GM18508 (cell line): ENCODE data around the gene TRMT1.
"Not testable (repeated sequence)": the region's sequence is repeated elsewhere in the genome, so short reads cannot be mapped to it uniquely, and the experiment has no call there.

ENCODE experiments used
- ATAC-seq: cut with Tn5 transposase; IDR thresholded peaks from one replicate; pipeline ENCODE4 v1.9.1; 2021; ENCODE audit warnings: moderate number of reproducible peaks; ENCODE audit not compliant: insufficient read depth, unreplicated experiment

TRMT1 gene

DNA sequence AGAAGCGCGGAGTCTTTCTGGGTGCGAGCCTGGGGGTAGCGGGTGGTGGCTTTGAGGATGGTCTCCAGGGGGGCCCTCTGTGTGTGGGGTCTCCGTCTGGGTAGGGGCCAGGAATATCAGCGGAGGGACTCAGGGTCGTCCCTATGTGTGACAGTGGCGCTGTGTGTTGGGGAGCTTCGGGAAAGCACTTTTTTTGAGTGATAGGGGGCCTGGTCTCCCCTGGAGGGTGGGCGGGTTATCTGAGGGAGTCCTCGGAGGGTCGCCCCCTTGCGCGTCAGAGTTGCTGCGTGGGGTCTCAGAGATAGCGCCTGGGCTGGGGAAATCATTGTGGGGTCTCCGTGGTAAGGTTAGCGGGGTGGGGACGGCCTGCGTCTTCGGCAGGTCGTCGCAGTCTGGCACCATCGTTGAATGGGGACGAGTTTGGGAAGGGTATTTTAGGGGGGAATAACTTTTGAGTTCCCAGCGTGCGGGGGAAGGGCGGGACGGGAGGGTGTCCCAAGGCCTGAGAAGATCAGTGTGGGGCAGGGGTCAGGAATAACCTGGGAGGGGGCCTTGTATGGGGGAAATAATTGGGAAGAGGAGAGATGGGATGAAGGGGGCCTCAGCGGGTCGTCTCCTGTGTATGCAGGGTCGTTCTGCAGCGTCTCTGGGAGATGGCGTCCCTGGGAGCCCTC is 34.5 kb upstream of the TRMT1 start:
- ATAC-seq: no peak

DNA sequence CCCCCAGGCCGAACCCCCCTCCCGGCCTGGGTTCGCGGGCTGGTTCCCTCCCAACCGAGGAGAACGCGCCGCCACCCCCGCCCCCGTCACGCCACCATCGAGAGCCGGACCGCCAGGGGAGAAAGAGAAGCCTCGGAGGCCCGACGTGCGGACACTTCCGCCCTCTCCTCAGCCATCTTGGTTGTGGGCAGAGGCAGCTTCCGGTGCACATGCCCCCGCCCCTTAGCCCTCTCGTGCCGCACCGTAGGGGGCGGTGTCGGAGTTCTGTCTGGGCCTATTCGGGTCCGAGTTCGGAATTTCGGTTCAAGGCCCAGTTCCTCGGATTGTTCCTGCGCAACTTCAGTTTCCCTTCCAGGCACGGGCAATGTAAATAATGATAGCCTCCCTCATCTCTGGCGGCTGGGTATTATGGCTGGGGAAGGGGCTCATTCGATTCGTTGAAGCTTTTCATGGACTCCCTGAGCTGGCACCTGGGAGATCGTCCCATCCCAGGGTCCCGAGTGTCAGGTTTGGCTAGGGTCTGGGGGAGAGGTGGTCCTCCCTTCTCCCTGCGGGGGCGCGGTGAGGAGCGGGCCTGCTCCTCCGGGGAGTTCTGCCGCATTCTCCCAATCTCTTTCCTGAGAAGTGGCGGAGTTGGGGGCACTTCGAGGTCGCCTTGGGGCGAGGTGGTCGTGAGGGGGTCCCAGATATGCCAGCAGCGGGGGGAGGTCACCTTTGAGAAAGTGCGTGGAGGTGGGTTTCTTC is 33.8 kb upstream of the TRMT1 start, which contains the start of the genes IER2 and STX10:
TSS of gene IER2 (plus strand) at position 225 of the 744 bp plus-strand sequence. CDS start 2,776 bp downstream, outside the sequence.
TSS of gene STX10 (minus strand) at position 189 of the 744 bp plus-strand sequence. CDS start 202 bp downstream, outside the sequence.
- ATAC-seq: peak; percentile 27

DNA sequence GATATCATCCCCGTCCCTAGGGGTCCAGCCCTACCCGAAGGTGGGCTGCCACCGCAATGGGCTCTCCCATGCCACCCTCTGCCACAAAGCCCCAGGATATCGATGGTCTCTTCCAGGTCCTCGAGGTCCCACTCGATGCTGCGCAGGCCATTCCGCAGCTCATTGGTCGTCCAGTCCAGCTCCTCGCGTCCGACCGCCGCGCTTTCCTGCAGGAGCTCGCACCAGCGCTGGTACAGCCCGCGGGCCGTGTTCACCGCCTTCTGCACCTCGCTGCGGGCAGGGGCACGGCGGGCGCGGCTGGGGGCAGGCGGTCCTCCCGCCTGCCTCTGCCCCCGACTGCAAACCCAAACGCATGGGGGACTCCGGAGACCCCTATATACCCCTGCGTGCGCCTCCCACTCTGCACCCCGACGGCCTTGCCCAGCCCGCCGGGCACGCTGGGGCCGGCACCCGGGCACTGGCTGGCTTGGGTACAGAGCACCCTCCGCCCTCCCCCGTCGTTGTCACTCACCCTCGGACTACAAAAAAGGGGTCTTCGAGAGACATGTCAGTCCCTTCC is 33.2 kb upstream of the TRMT1 start:
- no peak for ATAC-seq

DNA sequence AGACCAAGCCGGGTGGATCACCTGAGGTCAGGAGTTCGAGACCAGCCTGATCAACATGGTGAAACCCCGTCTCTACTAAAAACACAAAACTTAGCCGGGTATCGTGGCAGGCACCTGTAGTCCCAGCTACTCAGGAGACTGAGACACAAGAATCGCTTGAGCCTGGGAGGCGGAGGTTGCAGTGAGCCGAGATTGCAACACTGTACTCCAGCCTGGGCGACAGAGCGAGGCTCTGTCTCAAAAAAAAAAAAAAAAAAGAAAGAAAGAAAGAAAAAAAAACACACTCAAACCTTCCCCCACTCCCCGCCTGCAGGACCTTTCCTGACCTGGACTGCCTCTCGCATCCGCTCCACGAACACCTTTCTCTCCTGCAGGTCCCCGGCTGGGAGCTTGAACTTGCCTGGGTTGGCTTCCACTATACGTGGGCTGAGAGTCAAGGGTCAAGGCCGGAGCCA is 32.7 kb upstream of the TRMT1 start:
- not testable (repeated sequence) for ATAC-seq

DNA sequence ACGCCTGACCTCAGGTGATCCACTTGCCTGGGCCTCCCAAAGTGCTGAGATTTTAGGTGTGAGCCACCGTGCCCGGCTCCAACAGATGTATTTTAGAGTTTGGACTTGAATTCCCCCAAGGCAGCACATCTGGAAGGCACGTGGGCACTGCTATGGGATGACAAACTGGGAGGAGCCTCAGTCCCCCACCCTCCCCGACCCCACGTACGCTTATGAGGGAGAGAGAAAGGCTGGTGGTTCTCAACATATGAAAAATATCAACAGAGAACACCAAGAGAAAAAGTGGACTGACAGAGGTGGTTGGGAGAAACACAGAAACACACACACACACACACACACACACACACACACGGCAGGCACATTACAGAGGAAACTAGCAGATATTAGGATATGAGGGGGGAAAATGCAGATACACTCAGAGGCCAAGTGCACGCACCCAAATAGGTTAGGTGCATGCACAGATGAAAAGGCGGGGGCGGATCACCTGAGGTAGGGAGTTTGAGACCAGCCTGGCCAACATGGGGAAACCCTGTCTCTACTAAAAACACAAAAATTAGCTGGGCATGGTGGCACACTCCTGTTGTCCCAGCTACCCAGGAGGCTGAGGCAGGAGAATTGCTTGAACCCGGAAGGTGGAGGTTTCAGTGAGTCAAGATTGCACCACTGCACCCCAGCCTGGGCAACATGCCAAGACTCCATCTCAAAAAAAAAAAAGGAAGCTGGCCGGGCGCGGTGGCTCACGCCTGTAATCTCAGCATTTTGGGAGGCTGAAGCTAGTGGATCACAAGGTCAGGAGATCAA is 30.4 kb upstream of the TRMT1 start:
- no peak for ATAC-seq

DNA sequence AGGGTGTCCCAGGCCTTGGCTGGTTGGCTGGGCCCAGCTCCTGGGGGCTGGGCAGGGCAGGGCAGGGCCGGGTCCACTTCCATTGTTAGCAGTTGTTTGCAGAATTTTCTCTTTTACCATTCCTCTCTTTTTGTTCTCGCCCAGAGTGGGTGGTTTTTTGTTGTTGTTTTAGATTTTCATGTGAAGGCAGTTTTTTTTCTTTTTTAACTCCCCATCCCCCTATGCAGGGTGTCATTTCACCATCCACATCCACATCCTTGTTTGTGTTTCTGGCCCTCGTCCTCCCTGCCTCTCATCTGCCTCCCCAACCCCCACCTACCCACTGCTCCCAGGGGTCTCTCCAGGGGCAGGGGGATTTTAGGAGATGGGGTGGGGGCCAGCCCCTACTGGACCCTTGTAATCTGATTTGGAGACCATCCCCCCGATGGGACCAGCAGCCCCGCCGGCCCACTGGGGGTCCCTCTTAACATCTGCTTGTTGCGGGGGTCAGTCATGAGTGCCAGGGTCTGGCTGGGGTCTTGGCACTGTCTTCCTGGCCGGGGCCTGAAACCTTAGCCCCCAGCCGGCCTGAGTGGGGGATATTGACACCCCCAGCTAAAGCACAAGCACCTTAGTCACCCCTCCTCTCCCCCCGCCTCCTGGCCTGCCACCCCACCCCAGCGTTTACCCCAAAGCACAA is 23.2 kb upstream of the TRMT1 start:
- ATAC-seq: no peak

DNA sequence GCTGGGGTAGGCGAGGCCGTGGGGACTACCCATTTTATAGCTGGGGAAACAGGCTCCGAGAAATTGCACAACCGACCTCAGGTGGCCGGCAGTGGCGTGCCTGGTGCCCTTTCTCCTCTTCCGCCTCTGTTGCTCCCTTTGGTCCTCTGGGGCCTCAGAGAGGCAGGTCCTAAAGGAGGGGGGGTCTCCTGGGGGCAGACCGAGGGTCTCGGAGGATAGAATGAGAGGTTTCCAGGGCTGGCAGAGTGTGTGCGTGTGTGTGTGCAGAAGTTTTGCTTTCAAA is 22.3 kb upstream of the TRMT1 start:
- no peak for ATAC-seq

DNA sequence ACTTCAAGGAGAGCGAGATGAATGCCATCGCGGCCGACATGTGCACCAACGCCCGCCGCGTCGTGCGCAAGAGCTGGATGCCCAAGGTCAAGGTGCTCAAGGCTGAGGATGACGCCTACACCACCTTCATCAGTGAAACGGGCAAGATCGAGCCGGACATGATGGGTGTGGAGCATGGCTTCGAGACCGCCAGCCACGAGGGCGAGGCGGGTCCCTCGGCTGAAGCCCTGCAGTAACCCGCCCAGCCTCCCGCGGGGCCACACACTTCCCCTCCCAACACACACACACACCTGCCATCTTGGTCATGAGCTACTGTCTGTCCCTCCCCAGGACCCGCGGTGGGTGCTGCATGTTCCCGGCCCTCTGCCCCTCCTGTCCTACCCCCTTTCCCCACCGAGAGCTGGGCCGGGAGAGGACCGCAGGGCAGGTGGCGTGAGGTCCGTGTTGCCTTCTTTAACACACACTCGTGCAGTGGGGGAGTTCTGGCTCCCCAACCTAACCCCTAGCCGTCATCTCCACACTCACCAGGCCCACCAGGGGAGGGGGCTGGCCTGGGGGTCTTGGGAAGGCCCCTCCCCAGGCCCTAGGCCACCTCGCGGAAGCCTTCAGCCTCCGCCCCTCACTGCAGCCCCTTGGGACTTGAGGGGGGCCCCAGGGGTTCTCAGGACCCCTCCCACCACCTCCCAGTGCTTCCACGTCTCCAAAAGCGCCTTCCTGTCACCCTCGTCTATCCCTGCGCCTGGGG is 21.8 kb upstream of the TRMT1 start:
- no peak for ATAC-seq

DNA sequence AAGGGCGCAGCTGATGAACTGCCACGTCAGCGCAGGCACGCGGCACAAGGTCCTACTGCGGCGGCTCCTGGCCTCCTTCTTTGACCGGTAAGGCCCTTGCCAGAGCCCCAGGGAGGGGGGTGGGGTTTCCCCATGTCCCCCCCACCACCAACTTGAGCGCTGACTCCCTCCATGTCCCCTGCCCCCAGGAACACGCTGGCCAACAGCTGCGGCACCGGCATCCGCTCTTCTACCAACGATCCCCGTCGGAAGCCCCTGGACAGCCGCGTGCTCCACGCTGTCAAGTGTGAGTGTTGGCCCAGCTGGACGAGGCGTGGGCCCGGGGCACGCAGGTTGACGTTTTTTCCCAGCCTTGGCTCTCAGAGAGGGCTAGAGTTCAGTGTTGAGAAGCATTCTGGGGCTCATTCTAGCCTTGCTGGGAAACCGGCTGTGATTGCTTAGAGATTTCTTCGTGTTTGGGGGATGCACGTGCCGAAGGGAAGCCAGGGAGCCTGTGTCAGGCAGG is 20.8 kb upstream of the TRMT1 start:
- ATAC-seq: no peak

DNA sequence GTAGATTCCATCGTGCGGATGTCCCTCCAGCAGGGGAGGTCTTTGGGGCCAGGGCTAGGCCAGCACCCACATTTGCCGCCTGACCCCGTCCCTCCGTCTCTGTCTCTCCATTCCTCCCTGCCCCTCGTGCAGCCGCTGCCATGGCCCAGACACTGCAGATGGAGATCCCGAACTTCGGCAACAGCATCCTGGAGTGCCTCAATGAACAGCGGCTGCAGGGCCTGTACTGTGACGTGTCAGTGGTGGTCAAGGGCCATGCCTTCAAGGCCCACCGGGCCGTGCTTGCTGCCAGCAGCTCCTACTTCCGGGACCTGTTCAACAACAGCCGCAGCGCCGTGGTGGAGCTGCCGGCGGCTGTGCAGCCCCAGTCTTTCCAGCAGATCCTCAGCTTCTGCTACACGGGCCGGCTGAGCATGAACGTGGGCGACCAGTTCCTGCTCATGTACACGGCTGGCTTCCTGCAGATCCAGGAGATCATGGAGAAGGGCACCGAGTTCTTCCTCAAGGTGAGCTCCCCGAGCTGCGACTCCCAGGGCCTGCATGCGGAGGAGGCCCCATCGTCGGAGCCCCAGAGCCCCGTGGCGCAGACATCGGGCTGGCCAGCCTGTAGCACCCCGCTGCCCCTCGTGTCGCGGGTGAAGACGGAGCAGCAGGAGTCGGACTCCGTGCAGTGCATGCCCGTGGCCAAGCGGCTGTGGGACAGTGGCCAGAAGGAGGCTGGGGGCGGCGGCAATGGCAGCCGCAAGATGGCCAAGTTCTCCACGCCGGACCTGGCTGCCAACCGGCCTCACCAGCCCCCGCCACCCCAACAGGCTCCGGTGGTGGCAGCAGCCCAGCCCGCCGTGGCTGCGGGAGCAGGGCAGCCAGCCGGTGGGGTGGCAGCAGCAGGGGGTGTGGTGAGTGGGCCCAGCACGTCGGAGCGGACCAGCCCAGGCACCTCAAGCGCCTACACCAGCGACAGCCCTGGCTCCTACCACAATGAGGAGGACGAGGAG is 18.8 kb upstream of the TRMT1 start:
- no peak for ATAC-seq

DNA sequence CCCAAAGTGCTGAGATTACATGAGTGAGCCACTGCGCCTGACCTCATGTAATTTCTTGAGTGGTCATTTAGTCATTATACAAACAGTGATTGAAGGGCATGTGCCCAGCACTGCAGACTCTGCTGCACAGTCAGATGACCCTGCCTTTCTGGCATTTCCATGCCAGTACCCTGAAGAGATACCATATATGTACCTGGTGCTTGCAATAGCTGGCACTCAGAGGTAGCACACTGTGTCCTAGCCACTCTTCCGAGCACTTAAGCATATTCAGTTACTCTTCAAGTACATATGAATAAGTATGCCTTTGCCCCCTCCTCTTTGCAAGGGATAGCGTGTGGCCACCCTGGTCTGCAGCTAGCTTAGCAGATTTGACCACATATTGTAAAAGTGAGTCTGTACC is 18.1 kb upstream of the TRMT1 start:
- ATAC-seq: no peak

DNA sequence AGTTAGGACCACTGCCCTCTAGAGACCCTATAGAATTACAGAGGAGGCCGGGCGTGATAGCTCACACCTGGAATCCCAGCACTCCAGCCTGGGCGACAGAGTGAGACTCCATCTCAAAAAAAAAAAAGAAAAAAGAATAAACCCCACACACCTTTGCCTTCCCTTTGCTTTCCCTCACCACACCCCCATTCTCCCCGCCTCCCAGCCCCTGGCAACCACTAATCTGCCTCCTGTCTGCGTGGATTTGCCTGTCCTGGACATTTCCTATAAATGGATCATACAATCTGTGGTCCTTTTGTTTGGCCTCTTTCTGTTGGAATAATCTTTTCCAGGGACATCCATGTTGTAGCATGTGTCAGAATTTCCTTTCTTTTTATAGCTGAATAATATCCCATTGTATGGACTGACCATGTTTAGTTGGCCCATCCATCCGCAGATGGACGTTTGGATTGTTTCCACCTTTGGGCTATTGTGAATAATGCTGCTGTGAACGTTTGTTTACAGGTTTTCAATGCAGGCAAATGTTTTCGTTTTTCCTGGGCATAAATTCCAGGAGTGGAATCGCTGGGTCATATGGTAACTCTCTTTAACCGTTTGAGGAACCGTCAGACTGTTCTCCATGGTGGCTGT is 16.8 kb upstream of the TRMT1 start:
- no peak for ATAC-seq

DNA sequence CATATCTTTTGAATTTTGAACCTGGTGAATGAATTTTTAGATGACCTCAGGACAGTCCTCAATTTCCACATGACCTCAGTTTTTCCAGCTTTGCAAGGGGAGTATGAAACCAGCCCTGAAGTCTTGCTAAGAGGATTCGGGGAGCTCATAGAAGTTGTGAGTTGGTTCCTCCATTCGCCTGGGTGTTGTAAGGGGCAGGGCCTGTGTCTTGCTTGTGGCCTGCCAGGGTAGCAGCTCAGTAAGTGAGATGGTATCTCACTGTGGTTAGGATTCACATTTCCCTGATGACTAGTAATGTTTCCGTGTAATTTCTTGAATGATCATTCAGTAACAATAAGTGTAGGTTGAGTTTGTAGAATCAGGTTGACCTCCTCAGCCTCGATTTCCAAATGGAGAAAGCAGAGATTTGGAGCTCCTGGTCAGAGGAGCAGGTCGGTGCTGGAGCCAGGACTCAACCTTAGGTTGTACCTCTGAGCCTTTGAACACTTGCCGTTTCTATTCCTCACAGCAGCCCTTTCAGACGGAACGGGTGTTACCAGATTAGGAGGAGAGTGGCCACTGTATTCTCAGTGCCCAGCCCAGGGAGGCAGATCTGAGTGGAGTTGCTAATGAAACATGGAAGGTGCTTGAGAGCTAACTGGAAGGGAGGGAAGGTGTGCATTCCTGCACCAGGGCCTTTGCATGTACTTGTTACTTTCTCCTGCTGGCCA is 16.1 kb upstream of the TRMT1 start:
- no peak for ATAC-seq

DNA sequence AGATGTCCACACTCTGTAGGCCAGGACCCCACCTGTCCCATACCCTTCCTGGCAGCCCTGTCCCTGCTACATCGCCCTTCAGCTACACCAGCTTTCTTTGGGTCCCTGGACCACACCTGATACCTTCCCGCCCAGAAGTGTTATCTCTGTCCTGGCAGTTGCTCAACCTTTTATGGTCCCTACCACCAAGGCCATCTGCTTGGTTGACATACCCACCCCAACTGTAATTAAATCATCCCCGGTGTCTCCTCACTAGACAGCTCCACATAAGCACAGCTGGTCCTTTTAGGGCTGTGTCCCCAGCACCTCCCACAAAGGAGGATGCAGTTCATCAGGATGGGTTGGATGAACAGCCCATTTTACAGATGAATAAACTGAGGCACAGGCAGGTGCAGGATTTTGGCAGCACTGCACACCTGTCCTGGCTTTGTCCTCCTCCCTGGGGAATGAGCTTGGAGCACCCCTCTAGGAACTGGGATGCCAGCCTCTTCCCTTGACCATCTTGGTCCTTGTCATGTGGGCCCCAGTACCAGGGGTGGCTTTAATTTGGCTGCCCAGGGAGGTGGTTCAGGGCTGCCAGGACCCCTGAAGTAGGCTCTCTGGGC is 14.4 kb upstream of the TRMT1 start:
- no peak for ATAC-seq

DNA sequence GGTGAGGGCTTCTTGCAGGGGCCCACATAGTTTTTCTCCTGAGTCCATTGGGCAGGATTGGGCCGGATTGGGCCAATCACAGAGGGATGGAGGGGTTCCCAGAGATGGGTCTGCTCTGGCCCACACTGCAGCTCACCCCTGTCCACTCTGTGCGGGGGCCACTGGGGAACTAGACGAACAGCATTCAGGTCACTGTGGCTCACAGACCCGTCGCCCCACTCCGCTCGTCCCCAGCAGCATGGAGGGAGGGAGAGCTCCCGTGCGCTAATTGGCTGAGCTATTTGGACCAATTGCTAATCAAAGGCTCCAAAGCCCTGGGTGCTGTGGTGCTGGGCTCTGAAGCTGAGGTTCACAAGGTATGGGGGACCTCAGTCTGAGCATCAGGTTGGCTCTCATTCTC is 12.8 kb upstream of the TRMT1 start:
- no peak for ATAC-seq

DNA sequence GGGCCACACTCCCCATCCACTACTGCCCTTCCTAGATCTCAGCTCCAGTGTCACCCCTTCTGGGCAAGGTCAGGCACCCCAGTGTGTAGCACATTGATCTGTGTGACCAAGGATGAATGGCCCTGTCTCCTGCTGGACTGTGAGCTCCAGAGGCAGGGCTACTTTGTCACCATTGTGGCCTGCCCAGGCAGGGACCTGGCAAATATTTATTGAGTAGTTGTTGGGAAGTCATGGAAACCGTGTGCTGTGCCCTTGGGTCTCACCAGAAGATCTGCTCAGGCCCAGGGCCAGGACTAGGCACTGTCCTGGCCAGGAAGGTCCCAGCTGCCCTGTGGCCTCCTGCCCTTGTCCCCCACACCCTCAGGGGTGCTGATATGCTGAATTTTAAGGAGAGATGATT is 12.0 kb upstream of the TRMT1 start:
- no peak for ATAC-seq
